GM19043 (cell line): ENCODE measurements around the gene SOSTDC1.
"Not testable (repeated sequence)": the region's sequence is repeated elsewhere in the genome, so short reads cannot be mapped to it uniquely, and the experiment has no call there.

ENCODE experiments used
- ATAC-seq: cut with Tn5 transposase; IDR thresholded peaks from one replicate; pipeline ENCODE4 v1.9.1; 2021; ENCODE audit warnings: low read depth; ENCODE audit not compliant: unreplicated experiment

The SOSTDC1 gene, protein sequence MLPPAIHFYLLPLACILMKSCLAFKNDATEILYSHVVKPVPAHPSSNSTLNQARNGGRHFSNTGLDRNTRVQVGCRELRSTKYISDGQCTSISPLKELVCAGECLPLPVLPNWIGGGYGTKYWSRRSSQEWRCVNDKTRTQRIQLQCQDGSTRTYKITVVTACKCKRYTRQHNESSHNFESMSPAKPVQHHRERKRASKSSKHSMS

DNA sequence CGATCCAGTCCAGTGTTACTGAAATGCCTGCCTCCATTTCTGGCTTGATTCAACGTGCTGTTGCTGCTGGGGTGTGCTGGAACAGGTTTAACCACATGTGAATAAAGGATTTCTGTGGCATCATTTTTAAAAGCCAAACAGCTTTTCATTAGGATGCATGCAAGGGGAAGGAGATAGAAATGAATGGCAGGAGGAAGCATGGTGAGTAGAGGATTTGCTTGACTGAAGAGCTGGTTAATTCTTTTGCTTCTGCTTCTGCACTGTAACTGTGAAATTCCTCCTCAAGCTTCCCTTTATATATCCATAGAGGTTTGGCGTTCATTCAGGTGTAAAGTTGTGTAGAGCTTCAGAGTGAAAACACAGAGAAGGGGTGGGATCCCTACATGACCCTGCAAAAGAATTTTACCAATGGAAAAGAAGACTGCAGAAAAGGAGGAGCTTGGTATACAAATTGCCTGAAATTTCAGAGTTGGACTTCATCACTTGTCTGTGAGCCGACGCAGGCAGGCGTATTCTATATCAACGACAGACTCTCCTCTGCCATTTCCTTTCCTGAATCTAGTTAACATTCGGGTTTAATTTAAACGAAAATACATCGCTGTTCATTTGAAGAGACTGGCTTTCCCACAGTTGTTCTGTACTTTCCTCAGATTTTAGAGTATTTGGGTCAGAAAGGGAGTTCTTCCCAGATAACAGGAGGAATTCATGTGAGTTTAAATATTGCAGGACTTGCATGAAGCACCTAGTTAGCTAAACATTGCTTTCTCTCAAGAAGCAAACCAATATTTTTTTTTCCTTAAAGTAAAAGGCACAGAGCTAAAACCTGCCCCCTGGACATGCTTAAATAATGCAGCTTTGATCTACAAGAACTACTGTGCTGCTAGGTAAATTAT is at the start of gene SOSTDC1:
Gene SOSTDC1, minus strand, starts transcription at position 270 of the 893 bp plus-strand sequence. Its CDS starts 70 bp downstream, at position 200.
- ATAC-seq = no peak

DNA sequence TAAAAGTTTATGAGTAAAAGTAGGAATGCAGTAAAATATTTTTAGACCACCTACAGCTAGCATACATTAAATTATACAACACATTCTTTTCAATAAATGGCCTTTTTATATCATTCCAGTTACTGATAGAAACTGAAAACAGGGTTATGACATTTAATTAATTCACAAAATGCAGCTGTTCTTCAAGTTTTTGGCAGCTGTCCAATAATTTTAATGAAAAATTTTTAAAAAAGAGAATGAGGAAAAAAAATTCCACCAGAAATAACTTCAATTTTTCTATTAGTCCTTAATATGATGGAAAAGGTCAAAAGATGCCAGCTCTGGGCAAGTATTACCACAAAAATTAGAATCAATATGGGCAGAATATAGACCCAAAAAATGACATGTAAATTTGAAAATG is 49.2 kb upstream of the SOSTDC1 start:
- no peak for ATAC-seq

DNA sequence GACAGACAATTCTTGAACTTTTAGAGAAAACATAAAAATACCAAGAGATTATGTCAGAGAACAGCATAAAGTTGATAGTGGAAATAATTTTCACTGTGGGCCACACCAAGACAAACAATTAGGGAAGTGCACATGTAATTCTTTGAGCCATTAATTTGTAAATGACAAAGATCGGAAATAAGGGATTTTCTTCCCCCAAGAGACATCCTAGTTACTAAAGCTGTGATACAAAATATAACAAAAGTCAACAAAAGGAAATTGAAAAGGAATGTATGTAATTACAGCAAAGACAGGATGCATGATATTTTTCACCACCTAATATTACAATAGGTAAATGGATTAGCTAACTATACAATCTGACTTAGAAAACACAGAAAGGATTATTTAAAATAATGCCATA is 48.7 kb upstream of the SOSTDC1 start:
- no peak for ATAC-seq

DNA sequence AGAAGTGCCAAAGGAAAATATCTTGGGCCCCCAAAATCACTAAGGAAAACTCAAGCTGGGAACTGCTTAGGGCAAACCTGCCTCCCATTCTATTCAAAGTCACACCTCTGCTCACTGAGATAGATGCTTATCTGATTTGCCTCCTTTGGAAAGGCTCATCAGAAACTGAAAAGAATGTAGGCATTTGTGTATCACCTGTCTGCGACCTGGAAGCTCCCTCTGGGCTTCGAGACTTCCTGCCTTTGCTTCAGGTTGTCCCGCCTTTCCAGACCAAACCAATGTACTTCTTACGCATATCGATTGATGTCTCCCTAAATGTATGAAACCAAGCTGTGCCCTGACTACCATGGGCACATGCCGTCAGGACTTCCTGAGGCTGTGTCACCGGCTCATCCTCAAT is 46.6 kb upstream of the SOSTDC1 start:
- no peak for ATAC-seq

DNA sequence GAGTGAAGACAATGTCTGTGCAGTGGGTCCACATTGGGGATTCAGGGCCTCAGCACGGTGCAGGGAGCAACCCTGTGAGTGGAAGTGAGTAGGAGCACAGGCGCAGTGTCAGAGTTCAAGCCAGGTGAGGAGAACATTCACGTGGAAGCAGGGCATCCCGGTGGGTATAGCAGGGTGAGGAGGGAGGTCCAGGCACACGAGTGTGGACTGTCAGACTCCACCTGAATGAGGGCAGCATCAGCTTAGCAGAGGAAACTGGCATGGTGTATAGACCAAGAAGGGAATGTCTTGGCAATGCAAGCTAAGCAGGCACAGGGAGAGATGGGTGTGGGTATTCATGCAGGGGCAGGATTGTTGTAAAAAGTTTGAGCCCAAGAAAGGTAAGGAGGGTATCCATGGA is 45.8 kb upstream of the SOSTDC1 start:
- no peak for ATAC-seq

DNA sequence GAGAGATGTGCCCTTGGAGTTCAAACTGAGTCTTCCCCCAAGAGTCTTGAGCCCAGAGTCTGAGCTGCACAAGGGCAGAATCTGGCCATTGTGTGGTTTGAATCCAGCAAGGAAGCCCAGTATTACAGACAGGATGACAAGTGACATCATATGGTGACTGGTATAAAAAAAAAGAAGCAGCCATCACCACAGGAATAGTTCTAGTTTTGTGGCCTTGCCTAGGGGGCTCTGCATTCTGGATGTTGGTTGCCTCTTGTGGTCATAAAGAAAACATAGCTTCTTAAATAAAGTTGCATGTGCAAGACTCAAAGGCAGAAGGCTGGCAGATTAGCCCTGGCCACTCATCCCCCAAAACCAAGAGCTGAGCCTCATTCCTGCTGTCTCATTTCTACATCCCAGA is 44.3 kb upstream of the SOSTDC1 start:
- no peak for ATAC-seq

DNA sequence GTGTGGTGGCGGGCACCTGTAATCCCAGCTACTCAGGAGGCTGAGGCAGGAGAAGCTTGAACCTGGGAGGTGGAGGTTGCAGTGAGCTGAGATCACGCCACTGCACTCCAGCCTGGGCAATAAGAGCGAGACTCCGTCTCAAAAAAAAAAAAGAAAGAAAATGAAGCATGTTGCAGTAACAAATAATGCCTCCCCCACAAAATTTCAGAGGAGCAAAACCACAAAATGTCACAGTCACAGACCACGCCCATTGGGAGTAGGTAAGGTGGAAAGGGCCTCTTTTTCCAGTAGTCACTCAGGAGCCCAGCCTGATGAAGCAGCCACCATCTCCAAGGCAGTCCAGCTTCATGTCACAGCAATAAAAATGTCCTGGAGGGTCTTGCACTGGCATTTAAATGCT is 40.9 kb upstream of the SOSTDC1 start:
- not testable (repeated sequence) for ATAC-seq

DNA sequence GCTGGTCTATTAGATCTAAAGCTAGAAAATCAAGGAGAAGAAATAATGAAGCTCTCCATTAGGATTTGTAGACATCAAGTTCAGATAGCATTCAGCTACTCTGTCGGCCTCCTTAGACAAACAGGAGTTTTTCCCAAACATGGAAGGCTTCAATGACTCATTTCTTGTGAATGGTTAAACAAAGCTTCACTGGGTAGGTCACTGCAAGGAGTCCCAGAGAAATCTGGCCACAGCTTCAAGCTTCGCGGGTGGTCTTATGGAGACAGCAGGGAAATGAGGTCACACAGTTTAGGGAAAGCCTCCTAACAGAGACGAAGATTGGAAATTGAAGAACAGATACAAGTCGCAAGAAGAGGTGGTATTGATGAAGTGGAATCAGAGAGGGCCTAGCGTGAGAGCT is 38.5 kb upstream of the SOSTDC1 start:
- ATAC-seq = no peak

DNA sequence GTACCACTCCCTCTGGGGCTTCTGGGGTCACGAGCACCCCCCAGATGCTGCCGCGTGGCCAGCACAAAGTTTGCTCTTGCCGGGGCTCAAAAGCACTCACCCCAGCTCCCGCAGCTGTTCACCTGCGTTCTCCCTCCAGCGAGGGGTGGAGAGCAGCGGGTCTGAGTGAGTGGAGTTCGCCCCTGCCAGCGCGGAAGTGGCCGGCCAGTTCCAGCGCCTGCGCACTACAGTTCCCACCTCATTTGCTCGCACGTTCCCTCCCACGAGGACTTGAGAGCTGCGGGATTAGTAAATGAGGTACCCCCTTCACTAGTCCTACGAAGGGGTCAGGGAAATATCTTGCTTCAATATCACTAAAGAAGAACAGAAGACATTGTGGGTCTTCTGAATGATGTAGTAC is 36.8 kb upstream of the SOSTDC1 start:
- ATAC-seq = no peak

DNA sequence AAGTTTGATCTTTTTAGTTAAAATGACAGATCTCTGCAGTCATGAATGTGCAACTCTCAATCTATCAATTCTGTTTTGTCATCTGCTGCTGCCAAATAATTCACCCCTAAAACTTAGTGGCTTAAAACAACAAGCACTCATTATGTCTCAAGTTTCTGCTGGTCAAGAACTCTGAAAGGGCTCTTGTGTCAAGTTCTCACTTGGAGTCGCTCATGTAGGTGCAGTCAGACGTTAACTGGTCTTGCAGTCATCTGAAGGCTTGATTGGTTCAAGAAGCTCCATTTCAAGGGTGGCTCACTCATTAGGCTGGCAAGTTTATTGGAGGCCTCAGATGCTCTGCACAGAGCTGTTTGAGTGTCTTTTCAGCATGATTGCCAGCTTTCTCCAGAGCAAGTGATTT is 32.6 kb upstream of the SOSTDC1 start:
- no peak for ATAC-seq

DNA sequence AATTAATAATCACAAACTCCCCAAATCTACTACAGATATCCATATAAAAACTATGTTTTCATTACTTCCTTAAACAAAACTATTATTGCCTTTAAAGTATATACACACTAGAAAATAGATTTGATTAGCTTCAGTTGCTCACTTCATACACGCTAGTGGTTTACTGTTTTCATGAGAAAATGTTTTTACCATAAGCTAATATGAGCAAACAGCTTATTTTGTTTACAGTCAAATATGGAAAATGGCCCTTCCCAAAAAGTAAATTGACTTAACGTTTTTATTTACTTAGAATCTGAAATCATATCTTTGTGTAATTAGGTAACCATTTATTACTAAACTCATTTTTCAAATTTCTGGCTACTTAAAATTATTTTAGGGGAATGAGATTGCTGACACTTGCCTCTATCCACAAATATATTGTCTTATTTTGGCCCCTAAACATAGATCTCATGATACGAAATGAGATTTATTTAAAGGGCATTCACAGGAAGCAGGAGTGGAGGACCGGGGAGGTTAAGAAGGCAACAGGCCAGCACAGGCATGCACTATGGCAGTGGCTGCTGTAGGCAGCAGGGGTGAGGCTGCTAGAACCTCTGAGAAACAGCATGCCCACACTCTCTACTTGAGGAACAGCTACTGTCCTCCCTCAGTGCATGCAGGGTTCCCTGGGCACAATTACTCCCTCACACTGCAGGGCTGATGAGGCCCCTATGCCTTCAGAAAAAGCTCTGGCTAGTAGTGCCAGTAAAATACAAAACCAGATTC is 29.6 kb upstream of the SOSTDC1 start:
- no peak for ATAC-seq

DNA sequence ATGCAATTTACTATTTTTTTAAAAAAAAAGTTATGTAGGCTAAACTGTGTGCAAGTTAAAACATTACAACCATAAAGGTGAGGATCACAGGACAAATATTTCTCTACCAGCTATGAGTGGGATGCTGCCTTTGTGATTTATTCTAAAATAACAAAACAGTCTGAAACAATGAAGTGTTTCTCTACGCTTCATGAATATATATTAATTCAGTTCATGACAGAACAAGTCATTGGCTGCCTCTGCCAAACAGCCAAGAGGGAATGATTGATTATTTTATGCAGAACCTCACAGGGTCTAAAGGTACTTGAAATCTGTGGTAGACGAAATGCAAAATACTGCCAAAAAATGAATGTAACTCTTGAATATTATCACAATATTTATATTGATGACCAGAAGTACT is 29.0 kb upstream of the SOSTDC1 start:
- no peak for ATAC-seq

DNA sequence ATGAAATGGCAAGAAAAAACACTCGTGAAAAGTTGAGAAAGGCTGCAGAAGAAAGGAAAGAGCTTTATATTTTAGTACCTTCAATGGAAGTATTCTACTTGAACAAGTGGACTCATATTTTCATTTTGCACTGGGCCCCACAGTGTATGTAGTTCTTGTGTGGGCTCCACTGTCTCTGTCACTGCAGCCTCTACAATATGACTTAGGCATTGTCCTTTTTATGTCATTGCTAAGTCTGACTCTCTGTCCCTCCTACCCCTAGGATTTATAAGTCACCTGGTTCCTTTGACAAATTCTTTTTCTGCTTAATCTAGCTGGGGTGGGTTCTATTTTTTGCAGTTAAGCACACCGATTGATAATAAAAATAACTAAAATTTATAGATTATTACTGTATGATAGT is 27.7 kb upstream of the SOSTDC1 start:
- ATAC-seq = no peak

DNA sequence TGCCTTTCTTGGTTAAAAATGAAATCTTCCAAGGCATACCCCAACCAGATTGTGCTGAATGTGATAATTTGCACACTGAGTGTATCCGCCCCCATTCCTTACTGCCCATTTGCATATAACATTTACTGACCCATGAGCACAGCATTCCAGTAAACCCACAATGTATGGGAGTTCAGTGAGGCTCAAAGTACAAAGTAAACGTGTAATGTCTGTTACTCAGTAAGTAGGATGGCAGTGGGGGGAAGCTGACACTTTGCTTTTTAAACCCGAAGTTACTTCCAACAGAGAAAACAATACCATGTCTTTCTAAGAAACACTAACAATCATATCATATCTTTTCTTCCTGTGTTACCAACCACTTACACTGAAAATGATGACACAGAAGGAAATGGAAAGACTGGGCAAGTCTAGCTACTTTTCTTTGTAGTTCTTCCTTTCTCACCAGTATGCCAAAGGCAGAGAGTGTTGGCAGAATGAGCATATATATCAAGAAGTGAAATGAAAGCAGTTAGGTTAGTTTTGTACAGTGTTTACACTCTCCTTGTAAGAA is 27.1 kb upstream of the SOSTDC1 start:
- ATAC-seq = no peak

DNA sequence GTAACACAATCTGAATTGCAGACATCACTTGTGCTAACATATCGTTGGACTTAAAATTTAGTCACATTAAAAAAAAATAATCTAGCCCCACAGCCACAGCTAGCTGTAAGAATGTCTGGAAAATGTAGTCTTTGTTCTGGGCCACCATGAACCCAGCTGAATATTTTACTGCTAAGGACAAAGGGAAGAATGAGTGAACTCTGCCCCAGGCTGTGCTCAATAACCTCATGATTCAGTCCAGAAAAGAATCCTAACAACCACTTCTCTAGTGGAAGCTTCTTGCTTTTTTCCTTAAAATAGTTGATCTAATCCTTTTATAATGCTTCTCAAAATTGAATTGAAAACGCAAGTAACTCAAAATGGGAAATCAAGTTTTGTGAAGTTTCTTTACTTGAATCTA is 25.6 kb upstream of the SOSTDC1 start:
- ATAC-seq = no peak

DNA sequence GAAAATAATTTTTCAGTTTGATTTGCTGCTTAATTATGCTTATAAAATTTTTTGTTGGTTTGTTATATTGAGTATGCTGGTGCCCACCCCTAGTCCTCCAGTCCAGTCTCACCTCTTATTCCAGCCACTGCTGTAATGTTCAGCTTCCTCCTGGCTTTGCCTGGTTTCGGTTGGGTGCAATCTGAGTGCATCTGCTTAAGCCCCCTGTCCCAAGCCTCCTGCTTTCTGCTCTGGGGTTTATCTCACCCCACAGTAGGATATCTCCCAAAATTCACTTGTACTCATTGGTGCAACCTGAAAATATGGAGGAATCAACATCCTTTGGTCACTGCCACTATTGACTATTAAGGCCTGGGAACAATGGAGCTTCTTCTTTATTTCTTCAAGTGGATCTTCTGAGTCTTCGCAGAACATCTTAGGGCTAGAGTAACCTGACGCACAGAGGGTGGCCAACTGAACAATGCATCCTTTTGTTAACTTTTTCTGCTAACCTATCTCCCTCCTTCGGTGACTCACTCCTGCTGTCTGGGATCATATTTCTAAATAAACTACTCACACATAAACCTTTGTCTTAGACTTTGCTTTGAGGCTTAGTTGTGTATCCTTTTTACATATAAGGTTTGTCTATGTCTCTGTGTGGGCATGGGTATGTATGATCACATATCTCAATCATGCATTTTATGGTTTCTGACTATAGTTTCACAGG is 19.1 kb upstream of the SOSTDC1 start:
- ATAC-seq = no peak

DNA sequence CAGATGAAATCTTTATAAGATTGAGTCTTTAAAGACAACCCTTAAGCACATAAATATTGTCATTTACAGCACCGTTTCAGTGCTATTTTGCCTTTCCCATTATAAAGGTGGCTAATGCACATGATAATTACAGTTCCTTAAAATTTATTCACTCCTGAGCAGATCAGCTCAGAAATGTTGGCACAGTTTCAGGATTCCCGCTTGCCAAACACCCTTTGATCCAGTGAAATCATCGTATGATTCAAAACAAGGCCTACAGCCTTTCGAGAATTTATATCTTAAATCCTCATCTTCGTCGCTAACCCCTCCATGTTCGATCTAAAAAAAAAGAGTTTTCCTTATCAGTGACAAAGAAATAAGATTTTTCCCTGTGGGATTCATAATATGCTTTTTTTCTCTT is 14.1 kb upstream of the SOSTDC1 start:
- ATAC-seq = no peak

DNA sequence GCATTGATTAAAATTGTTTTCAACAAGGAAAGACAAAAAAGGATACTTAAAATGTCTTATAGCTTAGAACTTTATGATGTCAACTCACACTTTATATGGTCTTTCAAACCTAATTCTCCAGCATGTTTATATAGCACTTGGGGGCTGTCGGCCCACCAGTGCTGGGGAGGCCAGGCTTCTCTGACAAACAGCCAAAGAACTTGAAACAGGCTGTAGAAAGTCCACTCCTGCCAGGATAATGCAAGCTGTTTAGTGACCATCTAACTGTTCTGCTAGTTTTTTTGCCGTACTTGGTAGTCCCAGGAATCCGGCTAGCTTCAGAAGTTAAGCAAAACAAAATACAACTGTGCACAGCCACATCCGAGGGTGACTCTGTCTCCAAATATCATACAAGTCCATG is 13.6 kb upstream of the SOSTDC1 start:
- ATAC-seq = no peak

DNA sequence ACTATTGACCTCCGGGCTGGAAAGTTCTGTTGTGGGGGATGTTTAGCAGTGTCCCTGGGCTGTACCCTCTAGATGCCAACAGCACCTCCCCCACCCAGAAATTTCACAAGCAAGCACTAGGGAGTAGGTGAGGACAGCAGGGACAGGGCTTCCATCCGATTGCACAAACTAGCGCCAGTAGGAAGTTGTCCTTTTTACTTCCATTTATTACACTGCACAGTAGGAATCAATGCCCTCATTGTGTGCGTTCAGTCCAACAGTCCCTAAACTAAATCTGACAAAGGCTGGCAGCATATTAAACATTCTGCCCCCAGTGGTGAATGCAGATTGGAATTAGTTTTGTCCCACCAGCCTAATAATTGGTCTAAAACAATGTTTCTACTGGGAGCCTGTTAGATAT is 6.4 kb upstream of the SOSTDC1 start:
- ATAC-seq = no peak

DNA sequence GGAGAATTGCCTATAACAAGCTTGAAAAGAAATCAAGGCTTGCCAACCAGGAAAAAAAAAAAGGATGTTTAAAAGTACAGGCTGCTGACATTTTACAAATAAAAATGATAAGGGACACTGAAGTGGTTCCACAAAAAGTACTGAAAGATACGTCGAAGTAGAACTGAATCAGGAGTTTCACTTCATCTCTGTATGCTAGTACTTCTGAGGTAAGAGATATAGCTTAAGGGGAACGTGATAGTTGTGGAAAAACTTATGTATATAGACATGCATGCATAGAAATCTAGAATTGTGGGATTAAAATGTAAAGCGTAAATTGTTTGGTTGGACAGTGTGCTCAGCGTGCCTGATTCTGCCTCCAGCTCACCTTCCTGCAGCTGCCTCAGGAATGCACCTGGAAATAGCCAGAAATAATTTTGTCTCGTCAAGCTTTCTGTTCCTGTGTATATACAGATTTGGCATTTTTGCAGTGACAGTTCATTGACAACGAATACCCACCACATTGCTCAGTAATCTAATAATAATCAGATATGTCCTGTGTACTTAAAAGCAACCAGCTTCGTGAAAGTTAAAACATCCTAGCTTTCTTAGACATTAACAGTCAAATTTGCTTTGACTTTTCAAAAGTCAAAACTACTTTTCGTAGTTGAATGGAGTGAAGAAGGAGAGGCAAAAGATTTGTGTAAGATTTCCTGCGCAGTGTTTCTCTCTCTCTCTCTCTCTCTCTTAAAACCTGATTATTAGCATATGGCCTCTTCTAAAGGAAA is 1.4 kb downstream of the SOSTDC1 start:
- no peak for ATAC-seq
